Left lobe of liver (tissue), 2 donors: ENCODE measurements around the gene PLA2G3. TPM values are rescaled to one million over a fixed set of nuclear protein-coding genes. Genes with fewer than 3 reads are reported as not detected.
"Not testable (repeated sequence)": the region's sequence is repeated elsewhere in the genome, so short reads cannot be mapped to it uniquely, and the experiment has no call there.

Experiments
- ATAC-seq: fragments of 200-7000 bp; cut with Tn5 transposase; one replicate; pipeline ENCODE4 v1.9.1; 2020; ENCODE audit warnings: mild to moderate bottlenecking, moderate library complexity
- DNase-seq: peaks from one replicate; pipeline ENCODE4 v3.0.0-alpha.2; 2020; ENCODE audit warnings: low spot score
- total RNA-seq: library from RNA; stranded (reverse); gene quantifications from one replicate; pipeline ENCODE4 v1.2.1, GENCODE V29; 2021
- donor health status: DM: no; HTN: no; CAD: no; lungs with moderate emphysema.
- donor health status: DM: no; HTN: yes; CAD: no.

PLA2G3 gene, protein sequence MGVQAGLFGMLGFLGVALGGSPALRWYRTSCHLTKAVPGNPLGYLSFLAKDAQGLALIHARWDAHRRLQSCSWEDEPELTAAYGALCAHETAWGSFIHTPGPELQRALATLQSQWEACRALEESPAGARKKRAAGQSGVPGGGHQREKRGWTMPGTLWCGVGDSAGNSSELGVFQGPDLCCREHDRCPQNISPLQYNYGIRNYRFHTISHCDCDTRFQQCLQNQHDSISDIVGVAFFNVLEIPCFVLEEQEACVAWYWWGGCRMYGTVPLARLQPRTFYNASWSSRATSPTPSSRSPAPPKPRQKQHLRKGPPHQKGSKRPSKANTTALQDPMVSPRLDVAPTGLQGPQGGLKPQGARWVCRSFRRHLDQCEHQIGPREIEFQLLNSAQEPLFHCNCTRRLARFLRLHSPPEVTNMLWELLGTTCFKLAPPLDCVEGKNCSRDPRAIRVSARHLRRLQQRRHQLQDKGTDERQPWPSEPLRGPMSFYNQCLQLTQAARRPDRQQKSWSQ
- not detected for total RNA-seq

GRCh38 chr22:31139866-31140716 is at the start of gene PLA2G3:
TSS of gene PLA2G3 (minus strand) at chr22:31140508. CDS start at chr22:31140354, 154 bp downstream.
- ATAC-seq (no peak), DNase-seq (no peak)

- DNase-seq (no peak), ATAC-seq (no peak)
These were observed 47.3 kb upstream of the PLA2G3 start for GRCh38 chr22:31187627-31188026.

GRCh38 chr22:31185056-31185455 is 44.7 kb upstream of the PLA2G3 start:
- ATAC-seq (no peak), DNase-seq (no peak)

DNA sequence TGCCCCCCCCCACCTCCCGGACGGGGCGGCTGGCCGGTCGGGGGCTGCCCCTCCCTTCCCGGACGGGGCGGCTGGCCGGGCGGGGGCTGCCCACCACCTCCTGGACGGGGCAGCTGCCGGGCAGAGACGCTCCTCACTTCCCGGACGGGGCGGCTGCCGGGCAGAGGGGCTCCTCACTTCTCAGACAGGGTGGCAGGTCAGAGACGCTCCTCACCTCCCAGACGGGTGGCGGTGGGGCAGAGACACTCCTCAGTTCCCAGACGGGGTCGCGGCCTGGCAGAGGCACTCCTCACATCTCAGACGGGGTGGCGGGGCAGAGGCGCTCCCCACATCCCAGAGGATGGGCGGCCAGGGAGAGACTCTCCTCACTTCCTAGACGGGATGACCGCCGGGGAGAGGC is 43.7 kb upstream of the PLA2G3 start:
- ATAC-seq (no peak), DNase-seq (no peak)

DNA sequence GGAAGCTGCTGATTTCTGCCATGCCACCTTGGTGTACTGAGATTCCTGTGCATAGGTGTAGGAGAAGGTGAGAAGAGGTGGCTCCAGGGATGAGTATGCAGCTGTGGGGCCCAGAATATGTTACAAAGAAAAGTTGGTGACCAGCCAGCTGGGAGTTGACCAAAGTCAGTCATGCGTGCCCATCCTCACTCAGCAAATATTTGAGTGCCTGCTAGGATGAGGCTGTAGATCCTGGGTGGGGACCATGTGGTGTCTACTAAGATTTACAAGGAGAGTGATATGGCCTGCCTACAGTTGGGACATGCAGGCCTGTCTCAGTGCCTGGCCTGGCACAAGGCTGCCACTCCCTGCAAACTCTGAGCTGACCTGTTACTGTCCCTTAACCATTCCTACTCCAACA is 39.0 kb upstream of the PLA2G3 start:
- peak; percentile 86 for ATAC-seq
- peak; percentile 75 for DNase-seq

GRCh38 chr22:31178859-31179258 is 38.6 kb upstream of the PLA2G3 start:
- no peak for ATAC-seq
- DNase-seq: no peak

DNA sequence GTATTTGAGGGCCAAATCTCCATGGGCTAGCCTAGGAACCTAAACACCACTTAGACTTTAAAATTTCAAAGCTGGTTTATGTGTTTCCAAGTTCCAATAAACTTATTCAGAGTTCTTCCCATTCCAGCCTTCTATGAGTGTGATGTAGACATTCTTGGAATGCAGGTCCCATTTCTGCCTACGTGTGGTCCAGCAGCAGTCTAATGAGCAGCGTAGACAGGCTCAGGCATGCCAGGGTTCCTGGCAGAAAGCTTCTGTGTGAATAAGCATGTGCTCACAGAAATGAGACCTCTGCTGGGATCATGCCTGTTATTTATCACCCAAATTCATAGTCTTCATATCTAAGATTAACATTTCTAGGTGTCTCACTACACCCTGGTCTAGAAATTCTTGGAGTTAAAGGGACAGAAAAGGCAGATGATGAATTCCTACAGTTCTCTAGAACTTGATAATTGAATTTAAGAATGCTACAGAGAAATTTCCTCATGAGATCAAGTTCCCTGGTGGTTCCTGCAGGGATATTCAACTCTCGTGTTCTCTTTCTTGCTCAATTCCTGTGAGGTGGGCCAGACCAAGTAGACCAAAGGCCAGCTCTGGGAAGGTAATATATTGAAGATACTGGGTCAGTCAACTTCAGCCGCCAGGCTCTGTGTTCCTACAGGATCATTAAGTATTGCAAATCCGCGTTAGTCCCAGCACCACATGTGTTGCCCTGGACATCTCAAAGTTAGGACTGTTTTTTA is 37.3 kb upstream of the PLA2G3 start:
- DNase-seq (no peak), ATAC-seq (peak; percentile 73)

DNA sequence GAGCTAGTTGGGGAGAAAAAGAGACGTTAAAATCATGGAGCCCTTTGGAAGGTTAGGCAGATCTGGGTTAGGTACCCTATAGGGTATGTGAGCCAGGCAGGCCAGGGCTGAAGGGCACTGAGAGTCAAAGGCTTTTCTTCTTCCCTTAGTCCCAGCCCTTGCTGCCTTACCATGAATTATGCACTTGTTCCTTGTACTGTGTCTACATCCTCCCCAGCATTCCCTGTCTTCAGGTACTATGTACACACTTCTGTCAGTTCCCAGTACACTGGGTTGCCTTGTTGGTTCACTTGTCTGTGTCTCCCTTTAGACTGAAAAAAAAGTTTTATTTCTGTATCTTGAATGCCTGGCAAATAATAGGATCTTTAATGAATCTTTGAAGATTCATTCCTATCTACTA is 36.6 kb upstream of the PLA2G3 start:
- ATAC-seq (no peak), DNase-seq (no peak)

DNA sequence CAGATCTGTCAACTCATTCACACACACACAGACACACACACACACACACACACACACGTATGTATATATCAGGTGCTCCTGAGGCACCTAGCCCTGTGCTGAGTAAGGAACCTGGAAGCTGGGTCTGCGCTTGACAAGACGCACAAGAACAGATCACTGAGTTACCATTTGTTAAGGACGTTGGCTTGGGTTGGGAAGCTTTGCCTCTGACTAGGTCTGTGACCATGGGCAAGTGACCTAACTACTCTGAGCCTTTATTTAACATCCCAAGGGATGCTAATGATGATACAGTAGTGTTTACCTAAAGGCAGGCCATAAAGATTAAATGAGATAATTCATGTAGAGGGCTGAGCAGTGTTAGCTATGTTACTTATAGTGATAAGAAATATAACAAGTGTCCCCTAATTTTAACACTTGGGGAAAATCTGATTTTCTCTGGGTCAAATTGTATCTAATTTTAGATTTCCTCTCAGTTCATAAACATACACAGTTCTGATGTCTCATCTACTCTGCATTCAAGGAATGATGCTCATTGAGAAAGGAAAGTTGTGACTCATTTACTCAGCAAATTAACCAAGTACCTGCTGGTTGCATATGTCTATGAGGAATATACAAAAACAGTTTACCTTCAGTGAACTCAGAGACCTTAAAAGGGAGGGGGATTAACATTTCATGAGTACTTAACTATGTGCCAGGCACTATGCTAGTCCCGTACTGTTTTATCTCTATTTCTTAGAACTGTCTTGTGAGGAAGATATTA is 33.3 kb upstream of the PLA2G3 start:
- ATAC-seq: no peak

GRCh38 chr22:31171734-31172133 is 31.4 kb upstream of the PLA2G3 start:
- not testable (repeated sequence) for ATAC-seq, DNase-seq

More for the DNA sequence above, 33.3 kb upstream of the PLA2G3 start:
- no peak for DNase-seq

GRCh38 chr22:31170971-31171370 is 30.7 kb upstream of the PLA2G3 start:
- no peak for ATAC-seq
- DNase-seq: no peak

GRCh38 chr22:31162015-31162765 is 21.9 kb upstream of the PLA2G3 start:
- ATAC-seq (peak; percentile 44), DNase-seq (peak; percentile 64)

- ATAC-seq: no peak
These were observed 21.1 kb upstream of the PLA2G3 start for GRCh38 chr22:31161386-31161785.

DNA sequence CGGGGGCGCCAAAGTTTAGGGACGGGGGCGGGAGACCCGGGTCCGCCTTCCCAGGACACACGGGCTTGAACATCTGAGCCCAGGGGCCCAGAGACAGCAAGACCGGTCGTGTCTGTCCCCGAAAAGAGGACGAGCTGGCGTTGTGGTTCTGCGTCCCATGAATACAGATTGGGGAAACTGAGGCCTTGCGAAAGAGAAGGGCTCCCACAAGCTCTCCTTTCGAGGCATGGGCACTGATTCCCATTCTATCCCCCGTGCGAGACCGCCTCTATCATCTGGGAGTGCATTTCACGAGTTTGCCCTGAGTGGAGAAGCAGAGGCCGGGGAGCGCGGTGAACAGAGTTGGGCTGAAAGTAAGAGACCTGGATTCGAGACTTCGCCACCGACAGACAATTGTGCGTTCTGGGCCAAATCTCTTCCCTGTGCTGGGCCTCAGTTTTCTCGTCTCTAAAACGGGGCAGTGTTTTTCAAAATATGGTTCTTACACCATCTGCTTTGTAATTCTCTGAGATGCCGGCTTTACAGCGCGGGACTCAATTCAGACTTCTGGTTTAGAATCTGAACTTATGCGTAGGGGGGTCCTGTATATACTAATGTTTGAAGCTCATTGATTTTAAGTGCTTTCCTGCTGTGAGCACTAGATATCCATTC is 20.1 kb upstream of the PLA2G3 start:
- ATAC-seq (peak; percentile 53), DNase-seq (no peak)

More at GRCh38 chr22:31161386-31161785, 21.1 kb upstream of the PLA2G3 start:
- DNase-seq: no peak

- ATAC-seq (no peak), DNase-seq (no peak)
These were observed 15.1 kb upstream of the PLA2G3 start for GRCh38 chr22:31155422-31155821.

GRCh38 chr22:31154975-31155374 is 14.7 kb upstream of the PLA2G3 start:
- DNase-seq (no peak), ATAC-seq (no peak)

GRCh38 chr22:31153357-31153756 is 13.0 kb upstream of the PLA2G3 start:
- ATAC-seq (no peak), DNase-seq (no peak)

GRCh38 chr22:31151872-31152271 is 11.6 kb upstream of the PLA2G3 start:
- DNase-seq (no peak), ATAC-seq (peak; percentile 17)

- ATAC-seq: peak; percentile 85
- DNase-seq: no peak
These were observed 10.3 kb upstream of the PLA2G3 start for GRCh38 chr22:31150615-31151014.
